HUES64 (cell line): ENCODE results near the gene PARVB.

Experiments
- H3K27ac ChIP-seq: 2 replicates; pipeline ENCODE4 v1.7.0; 2013; ENCODE audit warnings: low read depth, low read length, inconsistent platforms
- H3K27me3 ChIP-seq: 2 replicates; pipeline ENCODE4 v1.6.1; 2013; ENCODE audit warnings: mild to moderate bottlenecking, low read length; ENCODE audit not compliant: insufficient read depth
- H3K36me3 ChIP-seq: 2 replicates; pipeline ENCODE4 v1.6.1; 2013; ENCODE audit warnings: mild to moderate bottlenecking, low read length; ENCODE audit not compliant: insufficient read depth
- H3K4me1 ChIP-seq: 2 replicates; pipeline ENCODE4 v1.6.1; 2013; ENCODE audit warnings: mild to moderate bottlenecking, low read length, moderate library complexity; ENCODE audit not compliant: insufficient read depth
- H3K4me3 ChIP-seq: 2 replicates; pipeline ENCODE4 v1.5.1; 2013; ENCODE audit warnings: mild to moderate bottlenecking, low read length, moderate library complexity
- H3K9ac ChIP-seq: 2 replicates; pipeline ENCODE4 v1.6.1; 2013; ENCODE audit warnings: mild to moderate bottlenecking, low read depth, low read length
- H3K9me3 ChIP-seq: 2 replicates; pipeline ENCODE4 v1.6.1; 2013; ENCODE audit warnings: low read depth, low read length; ENCODE audit not compliant: insufficient read depth
- WGBS: fragments of 150-250, 120-280 bp; methylation state at CpG from one replicate; pipeline ENCODE4 v1.1.7; 2013; ENCODE audit warnings: missing lambda C conversion rate; 5-methylcytosine and 5-hydroxymethylcytosine counted together

PARVB gene

DNA sequence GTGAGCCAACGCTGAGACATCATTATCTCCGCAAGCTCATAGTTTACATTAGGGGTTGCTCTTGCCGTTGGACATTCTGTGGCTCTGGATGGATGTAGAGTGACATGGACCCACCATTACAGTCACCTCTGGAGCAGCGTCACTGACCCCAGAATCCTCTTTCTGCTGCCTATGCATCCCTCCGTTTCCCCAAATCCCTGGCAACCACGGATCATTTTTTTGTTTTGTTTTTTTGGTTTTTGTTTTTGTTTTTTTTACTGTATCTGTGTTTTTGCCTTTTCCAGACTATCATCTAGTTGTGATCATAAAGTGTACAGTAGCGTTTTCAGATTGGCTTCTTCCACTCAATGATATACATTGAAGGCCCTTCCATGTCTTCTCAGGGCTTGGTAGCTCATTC lies 4.0 kb downstream of the PARVB start:
- Histone ChIP-seq H3K4me1 (peaks cover 5% of the 10 kb centered on the region; the same call in 1 of the 2 replicates), H3K36me3 (no peaks in the 10 kb centered on the region), H3K4me3 (no peak overlapping the region), H3K27me3 (peaks cover 11% of the 10 kb centered on the region; the same call in 1 of the 2 replicates), H3K9me3 (no peaks in the 10 kb centered on the region), H3K27ac (no peak overlapping the region), H3K9ac (no peak overlapping the region)
- 90% methylated on average over 7 of the region's 7 CpGs for WGBS

DNA sequence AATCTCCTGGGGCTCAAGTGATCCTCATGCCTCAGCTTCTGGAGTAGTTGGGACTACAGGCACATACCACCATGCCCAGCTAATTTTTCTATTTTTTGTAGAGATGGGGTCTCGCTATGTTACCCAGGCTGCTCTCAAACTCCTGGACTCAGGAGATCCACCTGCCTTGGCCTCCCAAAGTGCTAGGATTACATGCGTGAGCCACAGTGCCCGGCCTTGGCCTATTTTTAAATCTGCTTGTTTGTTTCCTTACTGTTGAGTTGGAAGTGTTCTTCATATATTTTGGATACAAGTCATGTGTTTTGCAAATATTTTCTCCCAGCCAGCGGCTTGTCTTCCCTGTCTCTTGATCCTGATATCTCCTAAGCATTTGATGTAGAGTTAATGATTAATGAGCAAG lies 5.0 kb downstream of the PARVB start:
- 0 out of 2 replicates have a peak, but pooled peaks cover 5% of the 10 kb centered on the region for H3K4me1 ChIP-seq
- no peak overlapping the region for H3K4me3 ChIP-seq
- H3K27me3 ChIP-seq = peaks cover 8% of the 10 kb centered on the region; the same call in 1 of the 2 replicates
- no peaks in the 10 kb centered on the region for H3K36me3 ChIP-seq
- no peak overlapping the region for H3K27ac ChIP-seq
- no peaks in the 10 kb centered on the region for H3K9me3 ChIP-seq
- no peak overlapping the region for H3K9ac ChIP-seq
- WGBS = 90% methylated on average over 3 of the region's 4 CpGs

DNA sequence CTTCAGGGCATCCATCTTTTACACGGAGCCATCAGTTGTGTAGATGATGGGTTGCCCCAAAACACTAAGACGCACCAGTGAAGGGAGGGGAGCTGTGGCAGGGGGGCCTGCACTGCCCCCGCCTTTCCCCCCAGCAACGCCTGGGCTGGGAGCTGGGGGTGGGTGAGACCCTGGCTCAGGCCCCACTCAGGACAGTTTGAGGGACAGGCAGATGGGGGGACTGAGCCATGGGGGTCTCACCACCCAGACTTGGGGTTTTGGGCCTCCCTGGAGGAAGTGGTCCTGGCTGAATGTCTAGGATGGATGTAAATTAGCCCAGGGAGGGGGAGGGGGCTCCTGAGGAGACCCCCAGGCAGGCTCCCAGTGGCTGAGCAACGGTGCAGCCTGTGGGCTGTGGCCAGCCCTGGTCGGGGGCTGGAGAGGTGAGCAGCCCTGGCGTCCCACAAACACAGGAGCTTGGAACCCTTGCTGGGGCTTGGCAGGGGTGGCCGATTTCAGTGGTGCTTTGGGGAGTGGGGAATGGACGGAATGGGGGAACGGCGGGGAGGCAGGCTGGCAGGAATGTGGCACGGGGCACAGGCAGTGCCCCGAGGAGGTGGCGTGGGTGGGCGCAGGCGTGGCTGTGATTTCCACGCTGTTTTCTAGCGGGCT lies 6.1 kb downstream of the PARVB start:
- Histone ChIP-seq H3K36me3 (no peaks in the 10 kb centered on the region), H3K9me3 (no peaks in the 10 kb centered on the region), H3K4me1 (0 out of 2 replicates have a peak, but pooled peaks cover 5% of the 10 kb centered on the region), H3K27ac (no peak overlapping the region), H3K9ac (no peak overlapping the region), H3K27me3 (peaks cover 3% of the 10 kb centered on the region; the same call in 1 of the 2 replicates), H3K4me3 (no peak overlapping the region)
- 91% methylated on average over 18 of the region's 18 CpGs for WGBS

DNA sequence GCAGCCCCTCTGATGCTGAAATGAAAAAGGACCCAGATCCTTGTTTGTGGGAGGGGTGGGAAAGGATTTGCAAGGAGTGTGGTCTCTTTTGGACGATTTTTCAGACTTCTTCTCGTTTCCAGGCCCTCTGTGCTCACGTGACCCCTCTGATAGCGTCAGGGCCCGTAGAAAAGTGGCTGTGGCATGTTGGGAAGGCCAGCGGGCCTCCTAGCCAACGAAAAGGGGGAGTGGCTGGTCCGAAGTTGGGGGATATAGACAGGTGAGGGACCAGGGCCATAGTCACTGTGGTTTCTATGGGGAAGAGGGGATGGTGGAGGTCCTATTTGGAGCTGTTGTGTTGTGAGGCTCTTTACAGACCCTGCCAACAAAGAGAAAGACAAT lies 6.6 kb downstream of the PARVB start:
- WGBS = 94% methylated on average over 8 of the region's 8 CpGs
- Histone ChIP-seq H3K36me3 (no peaks in the 10 kb centered on the region), H3K27me3 (no peaks in the 10 kb centered on the region), H3K27ac (no peak overlapping the region), H3K9ac (no peak overlapping the region), H3K4me3 (no peak overlapping the region), H3K4me1 (0 out of 2 replicates have a peak, but pooled peaks cover 5% of the 10 kb centered on the region), H3K9me3 (no peaks in the 10 kb centered on the region)

DNA sequence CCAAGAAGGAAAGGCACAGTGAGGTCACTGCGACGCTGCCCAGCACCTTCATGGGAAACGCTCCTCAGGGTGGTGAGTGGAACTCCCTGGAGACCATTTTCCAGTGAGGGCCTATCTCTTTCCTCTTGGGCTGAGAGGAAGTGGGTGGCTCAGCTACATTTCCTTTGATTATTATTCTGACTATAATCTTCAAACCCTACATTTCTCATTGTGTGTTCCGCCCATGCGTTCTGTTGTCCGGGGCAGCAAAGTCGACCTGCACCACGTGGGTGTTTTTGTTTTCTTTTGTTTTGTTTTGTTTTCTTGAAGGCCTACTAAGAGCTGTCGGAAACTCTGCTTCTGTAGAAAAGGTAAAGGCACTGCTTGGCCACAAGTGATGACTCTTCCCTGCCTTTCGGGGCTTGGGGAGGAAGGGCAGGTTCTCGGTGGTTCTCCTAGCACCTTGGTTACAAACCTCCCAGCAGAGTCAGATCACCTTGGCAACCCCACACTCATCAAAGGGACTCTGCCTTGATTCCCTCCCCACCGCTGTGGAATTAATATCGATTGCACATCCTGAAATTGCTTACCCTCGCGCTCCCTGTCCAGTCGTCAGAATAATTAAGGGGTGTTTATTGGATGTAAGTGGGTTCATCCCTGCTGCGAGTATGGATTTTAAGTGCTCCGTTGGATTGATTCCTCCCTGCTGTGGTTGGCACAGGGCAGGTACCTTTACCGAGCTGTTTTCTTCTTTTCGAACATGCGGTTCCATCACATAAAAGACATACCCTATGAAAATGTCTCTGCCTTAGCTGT lies 7.3 kb downstream of the PARVB start:
- WGBS = 91% methylated on average over 21 of the region's 21 CpGs
- no peak overlapping the region for H3K27ac ChIP-seq
- H3K27me3 ChIP-seq = no peaks in the 10 kb centered on the region

DNA sequence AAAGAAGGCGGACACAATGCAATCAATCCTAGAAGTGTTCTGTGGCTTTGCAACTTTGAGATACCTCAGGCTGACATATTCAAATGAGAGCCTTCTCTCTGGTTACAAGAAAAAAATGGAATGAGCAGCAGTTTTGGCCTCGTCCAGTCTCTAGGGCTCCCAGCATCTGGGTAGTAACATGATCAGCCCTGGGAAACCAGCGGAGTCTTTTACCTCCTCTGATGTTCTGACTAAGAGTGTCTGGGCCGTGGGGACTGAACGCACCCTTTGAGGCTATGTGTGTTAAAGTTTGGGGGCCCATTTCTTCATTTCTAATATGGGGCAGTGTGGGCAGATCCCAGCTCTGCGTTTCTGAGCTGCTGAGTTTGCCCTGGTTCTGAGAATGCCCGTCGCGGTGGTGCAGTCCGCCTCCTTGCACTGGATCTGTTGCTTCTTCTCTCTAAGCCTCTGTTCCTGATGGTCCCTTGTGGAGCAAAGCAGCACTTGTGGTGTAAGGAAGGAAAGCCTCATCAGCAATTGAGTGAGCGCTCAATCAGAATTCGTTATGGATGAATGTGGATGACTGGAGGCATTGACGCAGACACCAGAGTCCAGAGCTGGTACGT lies 8.1 kb downstream of the PARVB start:
- Histone ChIP-seq H3K4me3 (no peak overlapping the region), H3K27ac (no peak overlapping the region), H3K4me1 (no peaks in the 10 kb centered on the region), H3K27me3 (no peaks in the 10 kb centered on the region), H3K9ac (no peak overlapping the region), H3K36me3 (no peaks in the 10 kb centered on the region), H3K9me3 (no peaks in the 10 kb centered on the region)
- 88% methylated on average over 14 of the region's 14 CpGs for WGBS

More for the DNA sequence above, 7.3 kb downstream of the PARVB start:
- Histone ChIP-seq H3K4me1 (0 out of 2 replicates have a peak, but pooled peaks cover 2% of the 10 kb centered on the region), H3K4me3 (no peak overlapping the region), H3K36me3 (no peaks in the 10 kb centered on the region), H3K9me3 (no peaks in the 10 kb centered on the region), H3K9ac (no peak overlapping the region)

DNA sequence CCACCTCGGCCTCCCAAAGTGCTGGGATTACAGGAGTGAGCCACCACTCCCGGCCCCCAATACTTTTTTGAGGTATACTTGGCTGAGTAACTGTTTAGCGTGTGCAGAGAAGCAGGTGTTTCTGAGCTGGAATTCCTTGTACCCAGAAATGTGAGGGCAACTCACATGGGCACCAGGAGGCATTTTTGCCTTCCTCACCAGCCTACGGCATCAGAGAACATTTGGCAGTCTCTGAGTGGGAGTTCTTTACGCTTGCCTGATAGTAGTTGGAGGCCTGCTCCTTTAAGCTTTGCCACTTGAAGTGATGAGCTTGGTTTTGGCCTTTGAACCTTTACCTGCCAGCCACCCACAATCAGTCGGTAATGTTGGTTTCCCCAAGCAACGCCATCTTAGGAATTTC lies 9.2 kb downstream of the PARVB start:
- Histone ChIP-seq H3K27ac (no peak overlapping the region), H3K4me3 (no peak overlapping the region), H3K27me3 (no peaks in the 10 kb centered on the region), H3K9me3 (no peaks in the 10 kb centered on the region), H3K36me3 (no peaks in the 10 kb centered on the region), H3K4me1 (no peaks in the 10 kb centered on the region), H3K9ac (no peak overlapping the region)
- WGBS = 86% methylated on average over 7 of the region's 7 CpGs

DNA sequence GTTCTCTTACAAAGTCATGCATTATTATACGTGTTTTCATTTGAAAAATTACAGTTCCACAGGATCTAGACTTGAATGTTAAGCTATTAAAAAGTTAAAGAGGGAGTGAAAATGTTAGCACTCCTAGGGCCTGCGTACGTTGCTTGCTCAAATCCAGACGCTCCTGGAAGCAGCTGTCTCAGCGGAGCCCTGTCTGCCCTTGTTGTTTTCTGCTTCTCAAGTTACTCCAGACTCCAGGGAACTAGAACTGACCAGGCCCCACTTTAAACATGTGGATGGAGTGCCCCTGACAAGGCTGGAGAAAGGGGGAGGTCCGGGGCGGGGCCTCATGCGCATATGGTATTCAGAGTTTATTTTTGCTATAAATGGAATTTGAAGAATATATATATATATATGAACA lies 9.6 kb downstream of the PARVB start:
- no peak overlapping the region for H3K27ac ChIP-seq
- H3K4me1 ChIP-seq = no peaks in the 10 kb centered on the region
- H3K9me3 ChIP-seq = no peaks in the 10 kb centered on the region
- no peak overlapping the region for H3K9ac ChIP-seq
- H3K4me3 ChIP-seq = no peak overlapping the region
- WGBS = 71% methylated on average over 7 of the region's 8 CpGs
- no peaks in the 10 kb centered on the region for H3K27me3 ChIP-seq
- H3K36me3 ChIP-seq = no peaks in the 10 kb centered on the region

DNA sequence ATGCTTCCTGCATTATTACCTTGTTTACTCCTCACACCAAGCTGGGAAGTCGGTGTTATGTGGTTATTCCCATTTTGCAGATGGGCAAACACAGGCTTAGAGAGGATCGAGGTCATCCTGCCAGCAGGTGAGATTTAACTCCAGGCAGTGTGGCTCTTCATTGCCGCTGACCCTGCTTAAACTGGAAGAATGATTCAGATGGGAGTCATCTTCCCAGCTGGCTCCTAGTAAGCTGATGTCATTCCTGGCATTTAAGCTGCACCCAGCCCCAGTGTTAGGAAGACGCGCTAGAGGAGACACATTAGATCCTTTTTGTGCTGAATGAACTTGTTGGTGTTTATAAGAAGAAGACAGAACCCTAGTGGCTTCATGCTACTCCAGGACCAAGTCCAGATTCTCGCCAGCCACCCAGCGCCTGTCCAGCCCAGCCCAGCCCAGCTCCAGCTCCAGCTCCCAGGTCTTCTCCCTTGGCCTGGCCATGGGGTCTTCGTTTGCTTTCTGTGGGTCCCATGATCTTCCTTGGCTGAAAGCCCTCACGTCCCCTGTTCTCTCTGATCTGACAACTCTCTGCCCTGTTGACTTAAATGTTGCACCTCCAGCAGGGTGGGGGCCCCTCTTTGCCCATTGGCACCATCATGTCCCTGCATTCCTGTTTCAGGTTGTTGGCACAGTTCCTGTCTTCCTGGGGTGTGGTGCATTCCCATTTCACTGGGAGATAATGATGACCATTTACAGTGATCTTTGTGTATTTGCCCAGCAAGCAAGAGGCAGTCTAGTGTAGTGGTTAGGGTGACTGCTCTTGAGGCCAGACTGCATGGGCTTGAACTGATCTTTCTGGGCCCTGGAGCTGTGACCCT lies 13.6 kb downstream of the PARVB start:
- 86% methylated on average over 9 of the region's 9 CpGs for WGBS
- Histone ChIP-seq H3K4me1 (no peaks in the 10 kb centered on the region), H3K27me3 (no peaks in the 10 kb centered on the region), H3K9ac (no peak overlapping the region), H3K4me3 (no peak overlapping the region), H3K27ac (no peak overlapping the region), H3K9me3 (no peaks in the 10 kb centered on the region), H3K36me3 (no peaks in the 10 kb centered on the region)

DNA sequence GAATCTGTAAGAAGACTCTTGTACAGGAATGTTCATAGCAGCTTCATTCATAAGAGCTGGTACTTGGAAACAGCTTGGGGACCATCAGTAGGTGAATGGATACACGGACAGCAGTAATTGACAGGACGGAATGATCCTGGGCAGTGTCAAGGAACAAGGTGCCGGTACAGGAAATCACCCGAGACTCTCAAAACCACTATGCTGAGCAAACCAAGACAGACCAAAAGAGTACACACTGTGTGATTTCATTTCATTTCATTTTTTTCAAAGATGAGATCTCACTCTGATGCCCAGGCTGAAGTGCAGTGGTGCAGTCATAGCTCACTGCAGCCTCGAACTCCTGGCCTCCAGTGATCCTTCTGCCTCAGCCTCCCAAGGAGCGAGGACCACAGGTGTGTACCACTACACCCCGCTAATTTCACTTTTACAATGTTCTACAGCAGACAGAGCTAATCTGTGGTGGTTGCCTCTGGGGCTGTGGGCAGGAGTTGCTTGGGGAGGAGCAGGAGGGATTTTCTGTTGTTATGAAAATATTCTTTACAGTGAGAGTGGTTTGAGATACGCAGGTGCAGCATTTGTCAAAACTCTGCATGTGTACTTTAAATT lies 15.6 kb downstream of the PARVB start:
- Histone ChIP-seq H3K9me3 (no peaks in the 10 kb centered on the region), H3K4me3 (no peak overlapping the region), H3K27me3 (no peaks in the 10 kb centered on the region), H3K4me1 (no peaks in the 10 kb centered on the region), H3K9ac (no peak overlapping the region), H3K36me3 (no peaks in the 10 kb centered on the region), H3K27ac (no peak overlapping the region)
- 94% methylated on average over 8 of the region's 8 CpGs for WGBS
